ENCODE results near the gene CLCA1. TPM values are rescaled to one million over a fixed set of nuclear protein-coding genes. Genes with fewer than 3 reads are reported as not detected.

CLCA1 gene
- total RNA-seq, 4 donors from 2014 or later, result not detected

- DNase-seq (ENCODE audit: low spot score in 2 of 2), result no peak
- H3K4me3 ChIP-seq (ENCODE audit: low read depth, poor library complexity, severe bottlenecking), result no peak overlapping the region
- intact Hi-C loops (cut with DNase I; ENCODE audit: low total_unique reads), result no loop called here
- TF ChIP-seq CTCF (IDR thresholded peaks at IDR 0.05) (no peak), POLR2A (IDR thresholded peaks at IDR 0.05) (no peak)
- WGBS, 2 donors, result 58 to 66% methylated on average over 4 of the region's 4 CpGs
Measured at GRCh38 chr1:86477256-86477655, 8.5 kb downstream of the CLCA1 start.

GRCh38 chr1:86477682-86478081, 9.0 kb downstream of the CLCA1 start:
- 63 to 75% methylated on average over 4 of the region's 4 CpGs for WGBS, 2 donors
- TF ChIP-seq CTCF (IDR thresholded peaks at IDR 0.05) (no peak), POLR2A (IDR thresholded peaks at IDR 0.05) (no peak)
- no peak overlapping the region for H3K4me3 ChIP-seq (ENCODE audit: low read depth, poor library complexity, severe bottlenecking)
- intact Hi-C loops (cut with DNase I; ENCODE audit: low total_unique reads), result no loop called here
- DNase-seq (ENCODE audit: low spot score in 2 of 2), result no peak

- intact Hi-C loops (cut with DNase I; ENCODE audit: low total_unique reads), result no loop called here
- no peak for DNase-seq (ENCODE audit: low spot score in 2 of 2)
- WGBS, 2 donors, result 63 to 77% methylated on average over 5 of the region's 5 CpGs
- H3K4me3 ChIP-seq (ENCODE audit: low read depth, poor library complexity, severe bottlenecking), result no peak overlapping the region
- TF ChIP-seq CTCF (IDR thresholded peaks at IDR 0.05) (no peak), POLR2A (IDR thresholded peaks at IDR 0.05) (no peak)
Measured at GRCh38 chr1:86478416-86479156, 9.9 kb downstream of the CLCA1 start.

- WGBS, 2 donors, result 93 to 94% methylated on average over 4 of the region's 4 CpGs
- intact Hi-C loops (cut with DNase I; ENCODE audit: low total_unique reads), result no loop called here
- H3K4me3 ChIP-seq (ENCODE audit: low read depth, poor library complexity, severe bottlenecking), result no peak overlapping the region
- no peak for DNase-seq (ENCODE audit: low spot score in 2 of 2)
- TF ChIP-seq POLR2A (IDR thresholded peaks at IDR 0.05) (no peak), CTCF (IDR thresholded peaks at IDR 0.05) (no peak)
Measured at GRCh38 chr1:86481966-86482365, 13.2 kb downstream of the CLCA1 start.

GRCh38 chr1:86487131-86487810, 18.5 kb downstream of the CLCA1 start:
- intact Hi-C loops (cut with DNase I; ENCODE audit: low total_unique reads), result no loop called here
- WGBS, 2 donors, result 42 to 60% methylated on average over 4 of the region's 4 CpGs

More at GRCh38 chr1:86487131-86487810, 18.5 kb downstream of the CLCA1 start:
- TF ChIP-seq POLR2A (IDR thresholded peaks at IDR 0.05) (no peak), CTCF (IDR thresholded peaks at IDR 0.05) (no peak)
- no peak overlapping the region for H3K4me3 ChIP-seq (ENCODE audit: low read depth, poor library complexity, severe bottlenecking)
- peak; percentile 74 to 87 for DNase-seq (ENCODE audit: low spot score in 2 of 2)

All from lower leg skin (tissue), 4 donors.